Activated CD4-positive, alpha-beta T cell treated with anti-CD3 and anti-CD28 coated beads for 36 hours (primary cell): ENCODE measurements around the gene FAT4. TPM values are rescaled to one million over a fixed set of nuclear protein-coding genes. Genes with fewer than 3 reads are reported as not detected.

Source experiments
- ATAC-seq: fragments of 200-7000 bp; cut with Tn5 transposase; one replicate; pipeline ENCODE4 v1.10.0; 2021; ENCODE audit warnings: mild to moderate bottlenecking, moderate library complexity
- CTCF ChIA-PET: fragments of 350-600 bp; sonication (Branson Sonifier 250); formaldehyde crosslinking; loops from one replicate; lab custom pipeline; 2021; ENCODE audit warnings: antibody characterized with exemption; lab: Charles Lee
- POLR2A ChIA-PET: fragments of 350-600 bp; sonication (Branson Sonifier 250); formaldehyde crosslinking; loops from one replicate; lab custom pipeline; 2021; ENCODE audit warnings: antibody characterized with exemption, inconsistent platforms; lab: Charles Lee
- DNase-seq: peaks from one replicate; pipeline ENCODE4 v3.0.0-alpha.2; 2020
- H3K27ac Mint-ChIP-seq: one replicate; pipeline ENCODE4 v1.8.0; 2021; ENCODE audit warnings: mixed read lengths
- H3K27me3 Mint-ChIP-seq: one replicate; pipeline ENCODE4 v1.8.0; 2021; ENCODE audit warnings: mixed read lengths
- H3K36me3 Mint-ChIP-seq: one replicate; pipeline ENCODE4 v1.8.0; 2021; ENCODE audit warnings: low read depth, mixed read lengths
- H3K4me1 Mint-ChIP-seq: one replicate; pipeline ENCODE4 v1.8.0; 2021; ENCODE audit warnings: mixed read lengths
- H3K4me3 Mint-ChIP-seq: one replicate; pipeline ENCODE4 v1.8.0; 2021; ENCODE audit warnings: mild to moderate bottlenecking, moderate library complexity, mixed read lengths
- H3K9me3 Mint-ChIP-seq: one replicate; pipeline ENCODE4 v1.8.0; 2021; ENCODE audit warnings: low read depth, mixed read lengths
- intact Hi-C, 2 experiments: fragments of 100-400 bp; cut with DNase I in 1 of 2; cut with micrococcal nuclease in 1 of 2; formaldehyde crosslinking; loops; one replicate each; pipeline versions ENCODE4 v1.14.2 to v1.15.1; 2022 to 2024; cut with DNase I, micrococcal nuclease
- total RNA-seq, 2 experiments: library from RNA; stranded (reverse); gene quantifications; one replicate each; pipeline ENCODE4 v1.2.3, GENCODE V29; 2021

Gene FAT4
- total RNA-seq, 2 experiments from 2014 or later, result not detected

- intact Hi-C loops, result no loop called here
- DNase-seq, result no peak
- CTCF ChIA-PET, result interaction anchor here (0.6 kb wide), 1 partner anchor 1793 kb away, joined by 3 read pairs; no protein-coding TSS in a partner anchor
- POLR2A ChIA-PET, result no interaction called here
- no peak overlapping the region for H3K27ac Mint-ChIP-seq
- no peaks in the 10 kb centered on the region for H3K36me3 Mint-ChIP-seq
- H3K9me3 Mint-ChIP-seq, result no peaks in the 10 kb centered on the region
- H3K27me3 Mint-ChIP-seq, result no peaks in the 10 kb centered on the region
- H3K4me1 Mint-ChIP-seq, result no peaks in the 10 kb centered on the region
- no peak for ATAC-seq
- no peak overlapping the region for H3K4me3 Mint-ChIP-seq
Measured at GRCh38 chr4:125352521-125352920, 37.8 kb downstream of the FAT4 start.

GRCh38 chr4:125353131-125353530, 38.4 kb downstream of the FAT4 start:
- POLR2A ChIA-PET, result no interaction called here
- ATAC-seq (no peak), DNase-seq (no peak)
- H3K27ac Mint-ChIP-seq, result no peak overlapping the region
- intact Hi-C loops, result no loop called here
- no peaks in the 10 kb centered on the region for H3K4me1 Mint-ChIP-seq
- CTCF ChIA-PET, result no interaction called here
- H3K9me3 Mint-ChIP-seq, result no peaks in the 10 kb centered on the region
- H3K27me3 Mint-ChIP-seq, result no peaks in the 10 kb centered on the region
- no peak overlapping the region for H3K4me3 Mint-ChIP-seq
- H3K36me3 Mint-ChIP-seq, result no peaks in the 10 kb centered on the region

GRCh38 chr4:125355791-125356190, 41.0 kb downstream of the FAT4 start:
- CTCF ChIA-PET, result no interaction called here
- no peak overlapping the region for H3K27ac Mint-ChIP-seq
- ATAC-seq, result no peak
- H3K27me3 Mint-ChIP-seq, result no peaks in the 10 kb centered on the region
- POLR2A ChIA-PET, result no interaction called here
- no peak overlapping the region for H3K4me3 Mint-ChIP-seq
- no peaks in the 10 kb centered on the region for H3K36me3 Mint-ChIP-seq
- H3K9me3 Mint-ChIP-seq, result no peaks in the 10 kb centered on the region
- intact Hi-C loops, result no loop called here
- H3K4me1 Mint-ChIP-seq, result no peaks in the 10 kb centered on the region
- no peak for DNase-seq

- Mint-ChIP-seq H3K4me3 (no peak overlapping the region), H3K27me3 (no peaks in the 10 kb centered on the region), H3K9me3 (no peaks in the 10 kb centered on the region), H3K36me3 (no peaks in the 10 kb centered on the region), H3K4me1 (no peaks in the 10 kb centered on the region), H3K27ac (no peak overlapping the region)
- ChIA-PET CTCF (interaction anchor here (1.3 kb wide), 1 partner anchor 44 kb away, joined by 3 read pairs; no protein-coding TSS in a partner anchor), POLR2A (no interaction called here)
- DNase-seq (no peak), ATAC-seq (no peak)
- intact Hi-C loops, result no loop called here
Measured at GRCh38 chr4:125357675-125358074, 42.9 kb downstream of the FAT4 start.

- ATAC-seq (no peak), DNase-seq (no peak)
- no peak overlapping the region for H3K27ac Mint-ChIP-seq
- no peaks in the 10 kb centered on the region for H3K36me3 Mint-ChIP-seq
- intact Hi-C loops, result no loop called here
- no peaks in the 10 kb centered on the region for H3K9me3 Mint-ChIP-seq
- CTCF ChIA-PET, result interaction anchor here (1.3 kb wide), 1 partner anchor 44 kb away, joined by 3 read pairs; no protein-coding TSS in a partner anchor
- H3K4me1 Mint-ChIP-seq, result no peaks in the 10 kb centered on the region
- no peaks in the 10 kb centered on the region for H3K27me3 Mint-ChIP-seq
- H3K4me3 Mint-ChIP-seq, result no peak overlapping the region
- POLR2A ChIA-PET, result no interaction called here
Measured at GRCh38 chr4:125358453-125358852, 43.7 kb downstream of the FAT4 start.

GRCh38 chr4:125359363-125359762, 44.6 kb downstream of the FAT4 start:
- Mint-ChIP-seq H3K4me1 (no peaks in the 10 kb centered on the region), H3K4me3 (no peak overlapping the region), H3K27me3 (no peaks in the 10 kb centered on the region), H3K27ac (no peak overlapping the region), H3K9me3 (no peaks in the 10 kb centered on the region), H3K36me3 (no peaks in the 10 kb centered on the region)
- ChIA-PET POLR2A (no interaction called here), CTCF (no interaction called here)
- DNase-seq (no peak), ATAC-seq (no peak)
- intact Hi-C loops, result no loop called here

GRCh38 chr4:125359960-125360634, 45.3 kb downstream of the FAT4 start:
- no peak overlapping the region for H3K27ac Mint-ChIP-seq
- H3K27me3 Mint-ChIP-seq, result no peaks in the 10 kb centered on the region
- H3K4me1 Mint-ChIP-seq, result no peaks in the 10 kb centered on the region
- CTCF ChIA-PET, result no interaction called here
- intact Hi-C loops, result no loop called here
- H3K9me3 Mint-ChIP-seq, result peaks cover 3% of the 10 kb centered on the region
- POLR2A ChIA-PET, result no interaction called here
- DNase-seq, result no peak
- no peak overlapping the region for H3K4me3 Mint-ChIP-seq
- no peak for ATAC-seq
- no peaks in the 10 kb centered on the region for H3K36me3 Mint-ChIP-seq

GRCh38 chr4:125360727-125361126, 46.0 kb downstream of the FAT4 start:
- no peak overlapping the region for H3K4me3 Mint-ChIP-seq
- intact Hi-C loops, result no loop called here

More at GRCh38 chr4:125360727-125361126, 46.0 kb downstream of the FAT4 start:
- ChIA-PET POLR2A (no interaction called here), CTCF (no interaction called here)
- Mint-ChIP-seq H3K36me3 (no peaks in the 10 kb centered on the region), H3K27me3 (no peaks in the 10 kb centered on the region), H3K4me1 (no peaks in the 10 kb centered on the region), H3K9me3 (peaks cover 3% of the 10 kb centered on the region), H3K27ac (no peak overlapping the region)
- DNase-seq, result no peak
- ATAC-seq, result no peak
